Spleen (tissue), 11 donors: ENCODE measurements around the gene POLR2J. TPM values are rescaled to one million over a fixed set of nuclear protein-coding genes. Genes with fewer than 3 reads are reported as not detected.

Experiments used
- DNase-seq: peaks from one replicate; pipeline ENCODE4 v3.0.0-alpha.2; 2020
- H3K27ac ChIP-seq, 8 donors: fragments of 200-600 bp; sonication (generic) in 7 of 8; 1 replicate in 4 of 8; 2 replicates in 4 of 8; pipeline versions ENCODE4 v1.5.0 to v1.8.0; 2016 to 2021; ENCODE audit warnings: inconsistent platforms in 4 of 8, mild to moderate bottlenecking in 4 of 8, moderate library complexity in 1 of 8
- H3K27me3 ChIP-seq, 7 donors: fragments of 200-600 bp; sonication (generic) in 6 of 7; replicated peaks in 1 of 7; 1 replicate in 4 of 7; 2 replicates in 3 of 7; pipeline versions ENCODE4 v1.5.0 to v1.8.0; 2016 to 2021; ENCODE audit warnings: inconsistent platforms in 3 of 7, mild to moderate bottlenecking in 1 of 7
- H3K36me3 ChIP-seq, 6 donors: fragments of 200-600 bp; sonication (generic) in 5 of 6; 1 replicate in 4 of 6; 2 replicates in 2 of 6; pipeline versions ENCODE4 v1.5.0 to v1.8.0; 2016 to 2021; ENCODE audit warnings: inconsistent platforms in 2 of 6
- H3K4me1 ChIP-seq, 6 donors: fragments of 200-600 bp; sonication (generic) in 5 of 6; 1 replicate in 3 of 6; 2 replicates in 3 of 6; pipeline versions ENCODE4 v1.5.0 to v1.8.0; 2016 to 2021; ENCODE audit warnings: inconsistent platforms in 3 of 6
- H3K4me3 ChIP-seq, 8 donors: fragments of 200-600 bp; sonication (generic) in 7 of 8; 1 replicate in 4 of 8; 2 replicates in 4 of 8; pipeline versions ENCODE4 v1.5.0 to v1.8.0; 2016 to 2021; ENCODE audit warnings: inconsistent platforms in 4 of 8, mild to moderate bottlenecking in 4 of 8, moderate library complexity in 2 of 8
- H3K9me3 ChIP-seq, 8 donors: fragments of 200-600 bp; sonication (generic) in 7 of 8; 1 replicate in 4 of 8; 2 replicates in 4 of 8; pipeline versions ENCODE4 v1.5.0 to v1.8.0; 2016 to 2021; ENCODE audit warnings: inconsistent platforms in 4 of 8
- CTCF ChIP-seq, 11 experiments: fragments of 200-600 bp in 7 of 11; fragments of 450-650 bp in 4 of 11; sonication (generic) in 4 of 11; IDR thresholded peaks in 8 of 11; conservative IDR thresholded peaks in 3 of 11; 1 replicate in 7 of 11; 2 replicates in 4 of 11; pipeline versions ENCODE4 v1.4.0 to v1.8.0; 2016 to 2021; ENCODE audit warnings: antibody characterized with exemption in 11 of 11, inconsistent platforms in 4 of 11, mild to moderate bottlenecking in 1 of 11
- POLR2A ChIP-seq, 3 donors: fragments of 450-650 bp; IDR thresholded peaks; one replicate each; pipeline ENCODE4 v1.5.1; 2017; ENCODE audit warnings: antibody characterized with exemption in 3 of 3, mild to moderate bottlenecking in 1 of 3
- POLR2AphosphoS5 ChIP-seq, 3 donors: sonication (generic); formaldehyde crosslinking; IDR thresholded peaks; one replicate each; pipeline ENCODE4 v1.5.1; 2017; ENCODE audit warnings: antibody characterized with exemption in 3 of 3
- WGBS, 5 donors: extraction: QIAGEN DNeasy Blood & Tissue Kit in 3 of 5; methylation state at CpG; one replicate each; pipeline versions ENCODE4 v1.1.5 to v1.1.7; 2013 to 2018; 5-methylcytosine and 5-hydroxymethylcytosine counted together
- intact Hi-C: fragments of 100-400 bp; cut with DNase I; formaldehyde crosslinking; loops from one replicate; pipeline ENCODE4 v1.15.0; 2023; ENCODE audit warnings: low total_unique reads
- polyA plus RNA-seq, 3 donors: library from polyadenylated mRNA; stranded (reverse); fragments of 200-250 nt; gene quantifications; one replicate each; pipeline ENCODE4 v1.2.1, GENCODE V29; 2013
- total RNA-seq, 7 donors: library from RNA; depleted of rRNA in 3 of 7; stranded (reverse); fragments of >200 nt in 3 of 7; fragmentation: NEBNext Ultra II Directional in 4 of 7; extraction: Animal tissue kit (Norgen Biotek cat#: 25700) in 4 of 7; gene quantifications; one replicate each; pipeline versions ENCODE4 v1.1.0 to v1.2.1, GENCODE V29; 2016 to 2021
- donor health status: healthy with polysubstance abuse.
- donor health status: DM: no; HTN: no; CAD: no; lungs with moderate emphysema.
- donor health status: DM: no; HTN: no; CAD: no.
- donor health status: Bipolar disorder and iron deficiency.
- donor health status: healthy.
- donor health status: DM: no; HTN: no; CAD: no.
- donor health status: DM: yes; HTN: yes; CAD: no.

POLR2J gene
- total and polyA plus RNA-seq, 10 donors, result 8.4 to 98.8 (median 32.2) TPM

GRCh38 chr7:102433219-102434038 lies 45.3 kb downstream of the POLR2J start, which contains the start of gene ORAI2:
ORAI2 (plus strand) TSS chr7:102433575; CDS start chr7:102438957, 5,382 bp downstream.
- Histone ChIP-seq H3K27me3 (no peaks in the 10 kb centered on the region), H3K4me3 (peak within 1 kb of the TSS; percentile 87 to 98 (median 94)), H3K9me3 (no peaks in the 10 kb centered on the region), H3K4me1 (peaks cover 27 to 96% (median 69%) of the 10 kb centered on the region in 6 donors), H3K27ac (peak within 1 kb of the TSS; percentile 82 to 99 (median 98)), H3K36me3 (peaks cover 0 to 28% (median 18%) of the 10 kb centered on the region in 6 donors)
- intact Hi-C loops, result no loop called here
- WGBS, 5 donors, result 0 to 1% (median 1%) methylated on average over 29 to 90 of the region's 90 CpGs
- peak; percentile 98 for DNase-seq
- peak; percentile 72 to 82 (median 76) for TF ChIP-seq POLR2AphosphoS5 (IDR thresholded peaks at IDR 0.05)
- TF ChIP-seq POLR2A (IDR thresholded peaks at IDR 0.05), result no peak

GRCh38 chr7:102432442-102433218 lies 46.1 kb downstream of the POLR2J start:
- no peaks in the 10 kb centered on the region for H3K27me3 ChIP-seq
- H3K9me3 ChIP-seq, result no peaks in the 10 kb centered on the region
- peak overlapping the region; percentile 16 to 98 (median 92) for H3K4me3 ChIP-seq
- peaks cover 30 to 96% (median 75%) of the 10 kb centered on the region in 6 donors for H3K4me1 ChIP-seq
- WGBS, 5 donors, result 31 to 41% (median 37%) methylated on average over 22 to 27 of the region's 27 CpGs
- H3K27ac ChIP-seq, result peak overlapping the region; percentile 82 to 99 (median 98)
- TF ChIP-seq CTCF (IDR thresholded peaks at IDR 0.05 in 8 of 11, conservative IDR thresholded peaks at IDR 0.05 in 3 of 11) (no peak), POLR2AphosphoS5 (IDR thresholded peaks at IDR 0.05) (no peak), POLR2A (IDR thresholded peaks at IDR 0.05) (no peak)
- H3K36me3 ChIP-seq, result peaks cover 0 to 23% (median 15%) of the 10 kb centered on the region in 6 donors
- DNase-seq, result no peak
- intact Hi-C loops, result no loop called here

GRCh38 chr7:102431617-102432298 lies 47.0 kb downstream of the POLR2J start:
- Histone ChIP-seq H3K27me3 (no peaks in the 10 kb centered on the region), H3K27ac (peak overlapping the region; percentile 82 to 99 (median 98)), H3K9me3 (no peaks in the 10 kb centered on the region), H3K36me3 (peaks cover 0 to 23% (median 8%) of the 10 kb centered on the region in 6 donors), H3K4me1 (peaks cover 37 to 96% (median 83%) of the 10 kb centered on the region in 6 donors), H3K4me3 (peak overlapping the region in 1 of 8 donors; percentile 98)
- intact Hi-C loops, result no loop called here
- peak; percentile 59 to 69 (median 61) for TF ChIP-seq POLR2AphosphoS5 (IDR thresholded peaks at IDR 0.05)
- no peak for TF ChIP-seq POLR2A (IDR thresholded peaks at IDR 0.05)
- 32 to 36% (median 33%) methylated on average over 14 to 17 of the region's 17 CpGs for WGBS, 5 donors
- peak; percentile 86 for DNase-seq

GRCh38 chr7:102429141-102429899 lies 49.4 kb downstream of the POLR2J start:
- no peak for DNase-seq
- H3K4me3 ChIP-seq, result peak overlapping the region in 1 of 8 donors; percentile 98
- H3K4me1 ChIP-seq, result peaks cover 51 to 96% (median 85%) of the 10 kb centered on the region in 6 donors
- WGBS, 5 donors, result 93 to 96% (median 95%) methylated on average over 10 of the region's 10 CpGs
- H3K27me3 ChIP-seq, result no peaks in the 10 kb centered on the region
- peak overlapping the region; percentile 38 to 99 (median 98) for H3K27ac ChIP-seq
- H3K9me3 ChIP-seq, result no peaks in the 10 kb centered on the region
- TF ChIP-seq CTCF (IDR thresholded peaks at IDR 0.05 in 8 of 11, conservative IDR thresholded peaks at IDR 0.05 in 3 of 11), result no peak
- TF ChIP-seq POLR2AphosphoS5 (IDR thresholded peaks at IDR 0.05), result peak in 2 of 3 donors; percentile 17 to 53
- peaks cover 0 to 32% (median 6%) of the 10 kb centered on the region in 6 donors for H3K36me3 ChIP-seq
- intact Hi-C loops, result no loop called here
